GM21723 (cell line): ENCODE data around the gene TAB3.

ENCODE experiments used
- ATAC-seq: cut with Tn5 transposase; IDR thresholded peaks from one replicate; pipeline ENCODE4 v1.9.1; 2021; ENCODE audit warnings: mild to moderate bottlenecking, moderate library complexity; ENCODE audit not compliant: unreplicated experiment

The TAB3 gene

DNA sequence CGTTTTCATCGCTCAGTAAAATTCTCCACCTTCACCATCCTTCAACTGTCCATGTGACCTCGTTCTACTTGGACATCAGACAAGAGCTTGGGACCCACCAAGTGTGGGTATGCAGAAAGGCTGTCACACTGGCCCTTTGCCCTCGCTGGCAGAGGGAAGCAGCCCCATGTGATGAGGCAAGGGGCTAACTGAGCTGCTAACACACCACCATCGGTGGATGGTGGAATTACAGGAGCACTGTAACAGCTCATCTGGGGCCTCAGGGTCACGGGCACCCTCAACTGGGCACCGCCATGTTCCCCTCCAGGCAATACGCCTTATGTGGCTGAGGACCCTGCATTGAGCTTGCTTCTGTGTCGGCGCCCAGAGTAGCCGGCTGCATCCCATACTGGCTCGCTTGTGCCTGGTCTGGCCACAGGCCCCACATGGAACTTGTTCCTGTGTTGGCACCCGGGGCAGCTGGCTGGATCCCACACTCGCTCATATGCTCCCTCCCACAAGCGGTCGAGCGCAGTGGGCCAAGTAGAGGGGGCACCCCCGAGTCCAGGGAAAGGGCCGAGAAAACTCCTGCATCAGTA lies 109.5 kb downstream of the TAB3 start:
- ATAC-seq = no peak

DNA sequence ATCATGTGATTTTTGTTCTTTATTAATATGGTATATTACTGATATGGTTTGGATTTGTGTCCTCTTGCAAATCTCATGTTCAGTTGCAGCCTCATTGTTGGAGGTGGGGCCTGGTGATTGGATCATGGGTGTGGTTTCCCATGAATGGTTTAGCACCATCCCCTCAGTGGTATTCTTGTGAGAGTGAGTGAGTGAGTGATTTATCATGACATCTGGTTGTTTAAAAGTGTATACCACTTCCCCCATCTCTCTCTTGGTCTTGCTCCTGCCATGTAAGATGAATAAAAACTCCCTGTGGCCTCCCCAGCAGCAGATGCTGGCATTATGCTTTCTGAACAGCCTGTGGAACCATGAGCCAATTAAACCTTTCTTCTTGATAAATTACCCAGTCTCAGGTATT lies 111.5 kb downstream of the TAB3 start:
- ATAC-seq = no peak
